Trophoblast cell (in vitro differentiated cells and primary cell): ENCODE data around the gene F2RL2.

Experiments
- DNase-seq, 2 donors: peaks; one replicate each; pipeline ENCODE4 v3.0.0-alpha.2; 2016
- H2AFZ ChIP-seq: 2 replicates; pipeline ENCODE4 v1.6.1; 2013; ENCODE audit warnings: low read length, moderate library complexity, mild to moderate bottlenecking; ENCODE audit not compliant: insufficient read depth, poor library complexity
- H2AK5ac ChIP-seq: 2 replicates; pipeline ENCODE4 v1.6.1; 2013; ENCODE audit warnings: mild to moderate bottlenecking, low read length
- H2BK120ac ChIP-seq: 2 replicates; pipeline ENCODE4 v1.6.1; 2013; ENCODE audit warnings: low read length, mild to moderate bottlenecking, moderate library complexity; ENCODE audit not compliant: insufficient read depth, poor library complexity
- H2BK12ac ChIP-seq: 2 replicates; pipeline ENCODE4 v1.6.1; 2013; ENCODE audit warnings: mild to moderate bottlenecking, low read length, moderate library complexity
- H2BK5ac ChIP-seq: 2 replicates; pipeline ENCODE4 v1.6.1; 2013; ENCODE audit warnings: low read length, low read depth, moderate library complexity, mild to moderate bottlenecking; ENCODE audit not compliant: poor library complexity
- H3K14ac ChIP-seq: 2 replicates; pipeline ENCODE4 v1.6.1; 2013; ENCODE audit warnings: mild to moderate bottlenecking, low read length
- H3K18ac ChIP-seq: 2 replicates; pipeline ENCODE4 v1.6.1; 2013; ENCODE audit warnings: mild to moderate bottlenecking, low read length
- H3K23ac ChIP-seq: 2 replicates; pipeline ENCODE4 v1.6.1; 2013; ENCODE audit warnings: low read length
- H3K27ac ChIP-seq: 2 replicates; pipeline ENCODE4 v1.5.1; 2013; ENCODE audit warnings: low read depth, mild to moderate bottlenecking, inconsistent platforms, low read length, moderate library complexity
- H3K27me3 ChIP-seq: 2 replicates; pipeline ENCODE4 v1.6.1; 2013; ENCODE audit warnings: inconsistent platforms, mild to moderate bottlenecking, low read length, moderate library complexity; ENCODE audit not compliant: insufficient read depth
- H3K36me3 ChIP-seq, 2 experiments: 1 replicate in 1 of 2; 2 replicates in 1 of 2; pipeline ENCODE4 v1.6.1; 2013; ENCODE audit warnings: low read length in 2 of 2, mild to moderate bottlenecking in 2 of 2, moderate library complexity in 1 of 2; ENCODE audit not compliant: insufficient read depth in 2 of 2, control insufficient read depth in 1 of 2
- H3K4ac ChIP-seq: 2 replicates; pipeline ENCODE4 v1.6.1; 2013; ENCODE audit warnings: low read depth, mild to moderate bottlenecking, low read length, moderate library complexity
- H3K4me1 ChIP-seq, 2 experiments: 1 replicate in 1 of 2; 2 replicates in 1 of 2; pipeline ENCODE4 v1.6.1; 2013; ENCODE audit warnings: low read length in 2 of 2, mild to moderate bottlenecking in 2 of 2, moderate library complexity in 1 of 2; ENCODE audit not compliant: insufficient read depth in 2 of 2, control insufficient read depth in 1 of 2
- H3K4me2 ChIP-seq: 2 replicates; pipeline ENCODE4 v1.6.1; 2013; ENCODE audit warnings: inconsistent platforms, mild to moderate bottlenecking, low read length, moderate library complexity
- H3K4me3 ChIP-seq: 2 replicates; pipeline ENCODE4 v1.5.1; 2013; ENCODE audit warnings: mild to moderate bottlenecking, low read depth, low read length, inconsistent platforms
- H3K79me1 ChIP-seq: one replicate; pipeline ENCODE4 v1.6.1; 2013; ENCODE audit warnings: low read length
- H3K79me2 ChIP-seq: 2 replicates; pipeline ENCODE4 v1.6.1; 2013; ENCODE audit warnings: low read length, mild to moderate bottlenecking; ENCODE audit not compliant: control insufficient read depth, insufficient read depth, poor library complexity
- H3K9ac ChIP-seq: 2 replicates; pipeline ENCODE4 v1.6.1; 2013; ENCODE audit warnings: mild to moderate bottlenecking, low read length
- H3K9me3 ChIP-seq: 2 replicates; pipeline ENCODE4 v1.6.1; 2013; ENCODE audit warnings: low read depth, mild to moderate bottlenecking, control low read depth, inconsistent platforms, low read length; ENCODE audit not compliant: insufficient read depth
- H4K12ac ChIP-seq: 2 replicates; pipeline ENCODE4 v1.6.1; 2013; ENCODE audit warnings: low read depth, mild to moderate bottlenecking, low read length, moderate library complexity
- H4K8ac ChIP-seq: 2 replicates; pipeline ENCODE4 v1.6.1; 2013; ENCODE audit warnings: low read depth, mild to moderate bottlenecking, low read length, moderate library complexity
- H4K91ac ChIP-seq: one replicate; pipeline ENCODE4 v1.6.1; 2013; ENCODE audit warnings: low read depth, mild to moderate bottlenecking, low read length, moderate library complexity
- WGBS: extraction: QIAGEN DNeasy Blood & Tissue Kit; methylation state at CpG from one replicate; pipeline ENCODE4 v1.1.7; 2013; ENCODE audit warnings: missing lambda C conversion rate; ENCODE audit not compliant: insufficient read length, insufficient coverage; ENCODE audit errors: extremely low coverage; 5-methylcytosine and 5-hydroxymethylcytosine counted together

The F2RL2 gene

GRCh38 chr5:76592692-76593091, 30.5 kb downstream of the F2RL2 start:
- Histone ChIP-seq H2AFZ (no peak overlapping the region), H3K27me3 (no peaks in the 10 kb centered on the region), H3K36me3 (no peaks in the 10 kb centered on the region), H3K79me2 (no peaks in the 10 kb centered on the region), H3K9me3 (no peaks in the 10 kb centered on the region), H3K18ac (no peak overlapping the region), H3K27ac (no peak overlapping the region), H2AK5ac (no peak overlapping the region), H3K14ac (no peak overlapping the region), H2BK5ac (no peak overlapping the region), H2BK12ac (no peak overlapping the region), H3K79me1 (no peaks in the 10 kb centered on the region), H2BK120ac (no peak overlapping the region), H4K91ac (no peak overlapping the region), H3K9ac (no peak overlapping the region), H3K4me1 (no peaks in the 10 kb centered on the region), H3K4me3 (no peak overlapping the region), H4K12ac (no peak overlapping the region), H3K4me2 (no peak overlapping the region), H3K23ac (no peak overlapping the region), H3K4ac (no peak overlapping the region), H4K8ac (no peak overlapping the region)
- no CpG with 5 or more reads among the region's 3 CpGs for WGBS
- DNase-seq, result no peak

- no peak overlapping the region for H3K18ac ChIP-seq
- no peak overlapping the region for H3K23ac ChIP-seq
- H3K9me3 ChIP-seq, result no peaks in the 10 kb centered on the region
- no peak overlapping the region for H3K27ac ChIP-seq
- no peaks in the 10 kb centered on the region for H3K4me1 ChIP-seq
- H3K36me3 ChIP-seq, result no peaks in the 10 kb centered on the region
- no peak overlapping the region for H2AFZ ChIP-seq
- no peak overlapping the region for H3K4me3 ChIP-seq
- no peak overlapping the region for H4K8ac ChIP-seq
- no peak for DNase-seq
- no peak overlapping the region for H2BK12ac ChIP-seq
- H2AK5ac ChIP-seq, result no peak overlapping the region
- no peaks in the 10 kb centered on the region for H3K79me2 ChIP-seq
- no peak overlapping the region for H2BK120ac ChIP-seq
- no peaks in the 10 kb centered on the region for H3K27me3 ChIP-seq
- H3K79me1 ChIP-seq, result no peaks in the 10 kb centered on the region
- H2BK5ac ChIP-seq, result no peak overlapping the region
- no peak overlapping the region for H3K9ac ChIP-seq
- H4K91ac ChIP-seq, result no peak overlapping the region
- no peak overlapping the region for H3K4ac ChIP-seq
- no CpG with 5 or more reads among the region's 3 CpGs for WGBS
- no peak overlapping the region for H3K4me2 ChIP-seq
- H3K14ac ChIP-seq, result no peak overlapping the region
- no peak overlapping the region for H4K12ac ChIP-seq
Measured at GRCh38 chr5:76591366-76591765, 31.8 kb downstream of the F2RL2 start.

GRCh38 chr5:76590027-76590426, 33.2 kb downstream of the F2RL2 start:
- no peak overlapping the region for H4K8ac ChIP-seq
- no peak overlapping the region for H2BK12ac ChIP-seq
- no peaks in the 10 kb centered on the region for H3K9me3 ChIP-seq
- WGBS, result no CpG with 5 or more reads among the region's 1 CpG
- H3K23ac ChIP-seq, result no peak overlapping the region
- H2BK5ac ChIP-seq, result no peak overlapping the region
- no peak overlapping the region for H3K27ac ChIP-seq
- DNase-seq, result no peak
- H3K18ac ChIP-seq, result no peak overlapping the region
- no peaks in the 10 kb centered on the region for H3K36me3 ChIP-seq
- H3K27me3 ChIP-seq, result no peaks in the 10 kb centered on the region
- no peak overlapping the region for H4K12ac ChIP-seq
- H2AFZ ChIP-seq, result no peak overlapping the region
- H3K4me2 ChIP-seq, result no peak overlapping the region
- H2BK120ac ChIP-seq, result no peak overlapping the region
- no peak overlapping the region for H3K4me3 ChIP-seq
- no peaks in the 10 kb centered on the region for H3K79me1 ChIP-seq
- H3K9ac ChIP-seq, result no peak overlapping the region
- H4K91ac ChIP-seq, result no peak overlapping the region
- no peak overlapping the region for H3K4ac ChIP-seq
- no peaks in the 10 kb centered on the region for H3K4me1 ChIP-seq
- H3K14ac ChIP-seq, result no peak overlapping the region
- no peak overlapping the region for H2AK5ac ChIP-seq
- no peaks in the 10 kb centered on the region for H3K79me2 ChIP-seq

GRCh38 chr5:76586531-76586930, 36.7 kb downstream of the F2RL2 start:
- Histone ChIP-seq H4K91ac (no peak overlapping the region), H3K14ac (no peak overlapping the region)
- no CpG with 5 or more reads among the region's 4 CpGs for WGBS

More at GRCh38 chr5:76586531-76586930, 36.7 kb downstream of the F2RL2 start:
- Histone ChIP-seq H2BK120ac (no peak overlapping the region), H2AK5ac (no peak overlapping the region), H2AFZ (no peak overlapping the region), H3K9me3 (no peaks in the 10 kb centered on the region), H3K27ac (no peak overlapping the region), H3K9ac (no peak overlapping the region), H3K27me3 (no peaks in the 10 kb centered on the region), H3K23ac (no peak overlapping the region), H4K8ac (no peak overlapping the region), H3K36me3 (no peaks in the 10 kb centered on the region), H3K4me3 (no peak overlapping the region), H2BK5ac (no peak overlapping the region), H2BK12ac (no peak overlapping the region), H3K18ac (no peak overlapping the region), H3K79me2 (no peaks in the 10 kb centered on the region), H3K4ac (no peak overlapping the region), H3K79me1 (no peaks in the 10 kb centered on the region), H3K4me1 (no peaks in the 10 kb centered on the region), H4K12ac (no peak overlapping the region), H3K4me2 (no peak overlapping the region)
- no peak for DNase-seq
